HL-60 (cell line): ENCODE data around the gene C14orf180.

ENCODE experiments used
- GABPA ChIP-seq: IDR thresholded peaks from 2 replicates; pipeline ENCODE4 v1.6.1; 2012; ENCODE audit warnings: low read depth
- POLR2AphosphoS5 ChIP-seq: IDR thresholded peaks from 2 replicates; pipeline ENCODE4 v1.6.1; 2012; ENCODE audit warnings: low read depth
- REST ChIP-seq: IDR thresholded peaks from 2 replicates; pipeline ENCODE4 v1.6.1; 2012; ENCODE audit warnings: low read depth; ENCODE audit not compliant: insufficient replicate concordance
- TF ChIP-seq, protein P1 (sequence below): IDR thresholded peaks from one replicate; pipeline ENCODE4 v1.5.1; 2011; ENCODE audit warnings: low read length, control low read depth, inconsistent platforms; ENCODE audit not compliant: insufficient read depth

GRCh38 chr14:104591031-104591430 lies 11.5 kb downstream of the C14orf180 start:
- TF ChIP-seq, protein P1, sequence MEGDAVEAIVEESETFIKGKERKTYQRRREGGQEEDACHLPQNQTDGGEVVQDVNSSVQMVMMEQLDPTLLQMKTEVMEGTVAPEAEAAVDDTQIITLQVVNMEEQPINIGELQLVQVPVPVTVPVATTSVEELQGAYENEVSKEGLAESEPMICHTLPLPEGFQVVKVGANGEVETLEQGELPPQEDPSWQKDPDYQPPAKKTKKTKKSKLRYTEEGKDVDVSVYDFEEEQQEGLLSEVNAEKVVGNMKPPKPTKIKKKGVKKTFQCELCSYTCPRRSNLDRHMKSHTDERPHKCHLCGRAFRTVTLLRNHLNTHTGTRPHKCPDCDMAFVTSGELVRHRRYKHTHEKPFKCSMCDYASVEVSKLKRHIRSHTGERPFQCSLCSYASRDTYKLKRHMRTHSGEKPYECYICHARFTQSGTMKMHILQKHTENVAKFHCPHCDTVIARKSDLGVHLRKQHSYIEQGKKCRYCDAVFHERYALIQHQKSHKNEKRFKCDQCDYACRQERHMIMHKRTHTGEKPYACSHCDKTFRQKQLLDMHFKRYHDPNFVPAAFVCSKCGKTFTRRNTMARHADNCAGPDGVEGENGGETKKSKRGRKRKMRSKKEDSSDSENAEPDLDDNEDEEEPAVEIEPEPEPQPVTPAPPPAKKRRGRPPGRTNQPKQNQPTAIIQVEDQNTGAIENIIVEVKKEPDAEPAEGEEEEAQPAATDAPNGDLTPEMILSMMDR, result no peak
- TF ChIP-seq REST (no peak), POLR2AphosphoS5 (no peak), GABPA (no peak)
